ENCODE measurements around the gene GOSR1. TPM values are rescaled to one million over a fixed set of nuclear protein-coding genes. Genes with fewer than 3 reads are reported as not detected.

Gene GOSR1
- total and polyA plus RNA-seq, 2 donors (not counting 3 experiments of a cell fraction or from before 2014, with no cell fraction given): 13.8 to 41.0 TPM

DNA sequence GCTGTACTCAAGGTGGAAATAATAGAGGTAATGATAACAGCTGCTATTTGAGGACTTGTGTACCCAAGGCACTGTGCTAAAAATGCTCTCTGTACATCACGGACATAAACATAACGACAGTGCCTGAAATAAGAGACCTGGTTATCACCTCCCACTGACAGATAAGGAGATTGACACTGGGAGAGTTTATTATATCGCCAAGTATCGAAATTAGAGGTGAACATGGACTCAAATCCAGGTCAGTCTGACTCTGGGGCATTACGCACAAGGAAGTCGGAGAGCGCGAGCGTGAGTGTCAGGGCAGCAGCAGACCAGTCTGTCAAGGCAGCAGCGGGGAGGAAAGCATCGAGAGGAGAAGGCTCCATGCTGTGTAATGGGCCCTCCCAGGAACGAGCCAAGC lies 57.1 kb downstream of the GOSR1 start:
- H3K4me2 ChIP-seq (ENCODE audit: insufficient read depth, low read length): no peak overlapping the region
- dilution Hi-C loops (cut with MboI; ENCODE audit: extremely low pct_ligation_motif_present, low sequenced_read_pairs) (no loop called here), intact Hi-C loops (cut with micrococcal nuclease) (no loop called here)
- ChIA-PET POLR2A (no interaction called here), CTCF (interaction anchor here (0.7 kb wide), 1 partner anchor 9 kb away, joined by 3 read pairs; no protein-coding TSS in a partner anchor)
- H3K9me1 ChIP-seq (replicated peaks; ENCODE audit: control insufficient read depth, extremely low read depth, insufficient read depth, low read length): no peaks in the 10 kb centered on the region
- H3K4me3 ChIP-seq (replicated peaks in 1 of 3; ENCODE audit: insufficient read depth in 1 of 3, low read depth in 1 of 3, low read length in 3 of 3): no peak overlapping the region
- no peak overlapping the region for H2AFZ ChIP-seq (ENCODE audit: low read depth, low read length)
- no peaks in the 10 kb centered on the region for H3K79me2 ChIP-seq (ENCODE audit: control insufficient read depth, insufficient read depth, low read length)
- no peaks in the 10 kb centered on the region for H3K4me1 ChIP-seq (ENCODE audit: control insufficient read depth, extremely low read depth, insufficient read depth, low read length)
- H3K27ac ChIP-seq (ENCODE audit: insufficient read depth, low read depth, low read length): no peak overlapping the region
- no peaks in the 10 kb centered on the region for H3K9me3 ChIP-seq (replicated peaks; ENCODE audit: control insufficient read depth, insufficient read depth, low read length)
- no peak overlapping the region for H3K9ac ChIP-seq (replicated peaks; ENCODE audit: extremely low read depth, insufficient read depth, low read length)
- H3K27me3 ChIP-seq (ENCODE audit: control insufficient read depth in 2 of 2, insufficient read depth in 2 of 2, low read length in 2 of 2): no peaks in the 10 kb centered on the region
- no peaks in the 10 kb centered on the region for H3K36me3 ChIP-seq (ENCODE audit: control insufficient read depth in 2 of 2, extremely low read depth in 1 of 2, insufficient read depth in 2 of 2, low read length in 2 of 2)
- FAIRE-seq (no peak), DNase-seq (ENCODE audit: low read depth, low spot score) (no peak)
- TF ChIP-seq MYC (IDR thresholded peaks at IDR 0.05; ENCODE audit: low read depth, low read length) (no peak), JUN (IDR thresholded peaks at IDR 0.05; ENCODE audit: borderline replicate concordance, insufficient read depth, insufficient read length, low read depth) (no peak), FOS (IDR thresholded peaks at IDR 0.05; ENCODE audit: borderline replicate concordance, insufficient read depth, low read length) (no peak), POLR2AphosphoS5 (IDR thresholded peaks at IDR 0.05; ENCODE audit: insufficient read depth, low read depth, low read length) (no peak), GATA2 (IDR thresholded peaks at IDR 0.05; ENCODE audit: insufficient read depth, insufficient read length, low read depth, low read length) (no peak), EZH2 (IDR thresholded peaks at IDR 0.05; ENCODE audit: borderline replicate concordance, low read depth, low read length, severe bottlenecking) (no peak)
- no peaks in the 10 kb centered on the region for H4K20me1 ChIP-seq (replicated peaks; ENCODE audit: control insufficient read depth, extremely low read depth, insufficient read depth, low read length)
- BruUV-seq (replicated peaks): no TSS peak
